Left lobe of liver (tissue), 2 donors: Measurements from ENCODE around the gene NBL1. TPM values are rescaled to one million over a fixed set of nuclear protein-coding genes. Genes with fewer than 3 reads are reported as not detected.

Source experiments
- ATAC-seq: fragments of 200-7000 bp; cut with Tn5 transposase; one replicate; pipeline ENCODE4 v1.9.1; 2020; ENCODE audit warnings: mild to moderate bottlenecking, moderate library complexity
- DNase-seq: peaks from one replicate; pipeline ENCODE4 v3.0.0-alpha.2; 2020; ENCODE audit warnings: low spot score
- total RNA-seq: library from RNA; stranded (reverse); gene quantifications from one replicate; pipeline ENCODE4 v1.2.1, GENCODE V29; 2021
- donor health status: DM: no; HTN: no; CAD: no; lungs with moderate emphysema.
- donor health status: DM: no; HTN: yes; CAD: no.

NBL1 gene
- total RNA-seq, 1 donor from 2014 or later, result 2.5 TPM

DNA sequence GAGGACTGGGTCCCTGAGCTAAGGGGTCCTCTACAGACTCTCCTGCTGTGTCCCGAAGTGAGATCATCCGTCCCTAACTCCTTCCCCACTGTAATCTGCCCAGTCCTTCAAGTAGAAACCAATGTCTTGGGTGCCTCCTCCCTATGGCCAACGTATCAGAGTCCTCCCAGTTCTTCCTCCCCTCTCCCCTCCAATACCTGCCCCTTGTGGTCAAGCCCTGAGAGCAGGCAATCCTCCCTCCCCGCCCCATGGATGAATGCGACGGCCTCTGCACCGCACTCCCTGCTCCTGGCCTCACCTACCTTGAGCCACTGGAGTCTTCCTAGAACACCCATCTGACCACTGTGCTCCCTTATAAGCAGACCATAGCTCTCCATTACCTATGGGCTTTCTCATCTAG is 51.7 kb downstream of the NBL1 start:
- no peak for ATAC-seq

DNA sequence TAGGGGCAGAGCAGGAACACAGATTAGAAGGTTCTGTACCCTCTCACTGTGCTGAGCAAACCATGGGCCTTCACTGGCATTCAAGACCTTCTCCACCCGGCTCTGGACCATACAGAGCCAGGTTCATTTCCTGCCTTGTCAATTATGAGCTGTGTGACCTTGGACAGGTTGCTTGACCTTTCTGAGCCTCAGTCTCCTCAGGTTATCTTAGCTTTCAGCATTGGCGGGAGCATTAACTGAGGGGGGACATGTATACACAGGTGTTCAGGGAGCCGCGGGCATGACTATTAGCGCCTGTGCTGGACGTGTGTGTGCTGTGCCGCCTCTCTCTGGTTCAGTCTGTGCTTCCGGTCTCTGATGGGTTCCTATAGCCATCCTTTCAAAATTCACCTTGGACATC is 52.7 kb downstream of the NBL1 start:
- no peak for DNase-seq
- no peak for ATAC-seq

More for the DNA sequence above, 51.7 kb downstream of the NBL1 start:
- no peak for DNase-seq

DNA sequence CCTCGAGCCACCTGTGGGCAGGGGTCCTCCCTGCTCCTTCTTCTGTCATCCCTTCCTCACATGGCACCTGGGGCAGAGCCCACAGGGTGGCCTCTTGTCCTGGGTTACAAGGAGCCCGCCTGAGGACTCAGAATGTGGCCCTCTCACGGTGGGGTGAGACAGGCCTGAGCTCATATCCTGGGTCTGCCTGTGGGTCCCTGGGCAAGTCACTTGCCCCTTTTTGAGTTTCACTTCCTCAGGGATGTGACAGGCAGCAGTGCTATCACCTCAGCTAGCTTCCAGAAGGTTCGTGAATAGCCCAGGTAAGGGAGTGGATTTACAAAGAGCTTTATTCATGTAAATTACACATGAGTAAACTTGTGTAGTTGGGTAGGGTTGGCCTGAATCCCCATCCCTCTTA is 54.1 kb downstream of the NBL1 start:
- no peak for ATAC-seq
- no peak for DNase-seq

DNA sequence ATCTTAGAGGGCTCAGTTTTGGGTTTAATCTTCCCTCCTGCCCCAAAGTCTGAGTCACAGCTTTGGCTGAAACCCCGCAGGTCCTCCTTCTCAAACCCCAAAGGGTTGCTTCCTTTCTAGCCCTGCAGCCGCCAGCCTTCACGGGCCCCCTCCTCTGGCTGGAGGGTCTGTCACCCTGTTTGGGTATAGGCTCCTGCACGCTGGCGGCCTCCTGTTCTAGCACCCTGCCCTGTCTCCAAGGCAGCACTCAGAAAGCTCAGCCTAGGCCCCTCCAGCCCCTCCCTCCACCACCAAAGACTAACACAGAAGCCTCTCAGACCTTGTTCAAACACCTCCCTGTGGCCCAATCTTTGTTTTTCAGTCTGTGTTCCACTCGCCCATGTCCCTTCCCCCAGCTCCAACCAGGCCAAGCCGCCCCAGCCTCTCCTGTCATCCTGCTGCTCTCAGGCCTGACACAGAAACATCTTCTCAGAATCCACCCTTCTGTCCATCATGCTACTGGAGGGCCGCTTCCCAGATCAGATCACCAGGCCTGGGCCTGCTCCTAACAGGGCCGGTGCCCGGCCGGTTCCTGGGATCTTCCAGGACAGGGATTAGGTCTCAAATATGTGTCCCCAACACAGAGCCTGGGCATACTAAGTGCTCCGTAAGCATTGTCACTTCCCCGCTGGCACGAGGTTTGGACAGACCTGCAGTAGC is 56.1 kb downstream of the NBL1 start:
- no peak for DNase-seq

DNA sequence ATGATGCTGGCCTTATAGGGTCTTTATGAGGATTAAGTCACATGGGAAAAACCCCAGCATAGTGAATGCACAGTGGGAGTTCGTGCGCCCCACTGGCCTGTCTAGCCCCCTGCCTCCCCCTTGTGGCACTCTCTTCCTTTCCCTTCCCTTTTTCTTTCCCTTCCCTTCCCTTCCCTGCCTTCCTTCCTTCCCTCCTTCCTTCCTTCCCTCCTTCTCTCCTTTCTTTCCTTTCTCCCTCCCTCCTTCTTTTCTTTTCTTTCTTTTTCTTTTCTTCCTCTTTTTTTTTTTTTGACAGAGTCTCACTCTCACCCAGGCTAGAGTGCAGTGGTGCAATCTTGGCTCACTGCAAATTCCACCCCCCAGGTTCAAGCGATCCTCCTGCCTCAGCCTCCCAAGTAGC is 59.2 kb downstream of the NBL1 start:
- ATAC-seq (no peak), DNase-seq (no peak)

More for the DNA sequence above, 56.1 kb downstream of the NBL1 start:
- no peak for ATAC-seq

DNA sequence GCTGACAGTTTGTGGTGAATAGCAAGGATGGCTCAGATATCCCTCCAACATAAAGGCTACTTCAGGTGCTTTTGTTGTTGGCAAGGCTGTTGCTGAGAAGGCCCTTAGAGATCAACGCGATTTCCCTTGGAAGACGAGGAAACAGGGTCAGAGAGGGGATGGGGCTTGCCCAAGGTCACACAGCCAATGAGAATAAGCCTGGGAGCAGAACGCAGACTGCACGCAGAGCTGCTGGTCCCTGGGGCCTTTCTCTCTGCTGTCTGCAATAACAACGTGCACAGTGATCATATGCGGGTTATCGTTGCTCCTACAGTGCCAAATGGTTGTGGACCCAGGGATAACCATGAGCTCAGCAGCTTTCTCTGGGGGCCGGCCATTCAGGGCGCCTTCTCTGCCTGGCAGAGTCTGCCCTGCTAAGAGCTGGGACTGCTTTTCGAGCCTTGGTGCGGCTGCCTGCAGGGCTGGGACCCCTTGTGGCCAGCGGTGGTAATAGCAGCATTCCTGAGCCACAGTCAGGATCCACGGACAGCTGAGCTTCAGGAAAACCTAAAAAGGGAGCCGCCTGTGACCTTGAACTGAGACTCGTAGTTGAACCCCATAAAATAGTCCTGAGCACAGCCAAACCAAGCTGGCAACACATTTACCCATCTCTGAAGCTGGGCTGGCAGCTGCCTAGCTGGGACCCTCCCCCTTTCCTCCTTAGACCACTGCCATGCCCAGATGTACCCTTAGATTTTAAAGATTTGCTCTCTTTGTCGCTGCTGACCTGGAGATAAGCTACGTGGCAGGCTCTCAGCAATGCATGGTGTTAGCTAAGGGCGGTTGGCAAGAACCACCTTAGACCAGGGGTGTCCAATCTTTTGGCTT is 60.4 kb downstream of the NBL1 start:
- peak; percentile 99 for ATAC-seq

DNA sequence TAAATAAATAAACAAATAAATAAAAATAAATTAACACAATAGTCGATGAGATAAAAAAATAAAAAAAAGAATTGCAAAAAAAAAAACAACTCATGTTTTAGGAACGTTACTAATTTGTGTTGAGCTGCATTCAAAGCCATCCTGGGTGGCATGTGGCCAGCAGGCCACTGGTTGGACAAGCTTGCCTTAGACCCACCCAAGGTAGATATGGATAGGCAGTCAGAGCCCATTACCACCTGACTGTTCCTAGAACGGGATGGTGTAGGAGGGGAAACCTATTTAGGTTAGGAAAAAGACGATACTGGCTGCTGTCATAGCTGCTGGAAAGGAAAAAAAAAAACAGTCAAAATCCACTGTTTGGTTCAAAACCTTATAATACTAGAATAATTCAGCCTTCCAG is 61.4 kb downstream of the NBL1 start:
- ATAC-seq (no peak), DNase-seq (no peak)

More for the DNA sequence above, 60.4 kb downstream of the NBL1 start:
- peak; percentile 67 for DNase-seq

DNA sequence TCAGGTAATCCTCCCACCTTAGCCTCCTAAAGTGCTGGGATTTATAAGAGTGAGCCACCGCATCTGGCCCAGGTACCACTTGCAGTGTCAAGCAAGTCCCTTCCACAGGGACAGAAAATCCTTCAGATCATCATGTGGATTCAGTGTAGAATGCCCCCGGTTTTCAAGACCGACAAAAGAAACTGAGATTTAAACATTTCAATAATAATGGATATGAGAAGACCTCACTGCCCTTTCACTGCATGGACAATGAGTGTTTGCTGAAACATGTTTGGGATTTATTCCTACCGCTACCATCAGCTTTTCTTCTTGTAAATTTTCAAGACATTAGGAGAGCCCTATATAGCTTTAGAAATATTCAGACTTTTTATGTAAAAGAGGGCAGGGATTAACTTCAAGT is 62.0 kb downstream of the NBL1 start:
- DNase-seq (no peak), ATAC-seq (no peak)

Other genes starting within 250 kb of the NBL1 start
- gene CAPZB, start 158.8 kb upstream of the NBL1 start, total RNA-seq, result 91.4 TPM
- gene HTR6, start 20.6 kb downstream of the NBL1 start, total RNA-seq, result not detected
- gene TMCO4, start 155.6 kb downstream of the NBL1 start, total RNA-seq, result 9.8 TPM
- 0.60 TPM for gene RNF186, start 171.0 kb downstream of the NBL1 start, total RNA-seq
- gene OTUD3, start 238.1 kb downstream of the NBL1 start, total RNA-seq, result 1.8 TPM